Uterus (tissue), 2 donors: ENCODE results near the gene CENPN.

Source experiments
- POLR2A ChIP-seq, 2 donors: fragments of 450-650 bp; IDR thresholded peaks; one replicate each; pipeline ENCODE4 v1.6.1; 2016; ENCODE audit warnings: antibody characterized with exemption in 2 of 2, mild to moderate bottlenecking in 1 of 2, moderate library complexity in 1 of 2
- TF ChIP-seq, protein P1 (sequence below), 4 experiments: fragments of 200-600 bp in 2 of 4; fragments of 450-650 bp in 2 of 4; sonication (generic) in 2 of 4; IDR thresholded peaks; one replicate each; pipeline ENCODE4 v1.5.1; 2016 to 2019; ENCODE audit warnings: antibody characterized with exemption in 4 of 4, mild to moderate bottlenecking in 2 of 4, moderate library complexity in 1 of 4

DNA sequence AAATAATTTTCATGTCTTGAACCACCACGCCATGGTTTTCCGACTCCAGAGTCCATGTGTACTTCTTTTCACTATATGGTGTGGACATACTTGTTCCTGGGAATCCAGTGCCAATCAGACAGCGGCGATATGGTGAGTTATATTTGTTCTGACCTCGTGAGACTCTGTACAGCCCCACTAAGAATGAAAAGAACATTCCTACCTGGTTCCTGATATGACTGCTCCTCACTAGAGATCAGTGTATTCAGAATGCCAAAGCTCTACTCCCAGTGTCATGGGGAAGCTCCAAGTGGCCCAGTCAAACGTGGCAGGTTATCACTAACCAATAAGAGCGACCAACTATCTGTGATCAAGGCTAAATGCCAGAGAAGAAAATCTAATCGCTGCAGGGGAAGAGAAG, 64.0 kb downstream of the CENPN start:
- TF ChIP-seq, protein P1, sequence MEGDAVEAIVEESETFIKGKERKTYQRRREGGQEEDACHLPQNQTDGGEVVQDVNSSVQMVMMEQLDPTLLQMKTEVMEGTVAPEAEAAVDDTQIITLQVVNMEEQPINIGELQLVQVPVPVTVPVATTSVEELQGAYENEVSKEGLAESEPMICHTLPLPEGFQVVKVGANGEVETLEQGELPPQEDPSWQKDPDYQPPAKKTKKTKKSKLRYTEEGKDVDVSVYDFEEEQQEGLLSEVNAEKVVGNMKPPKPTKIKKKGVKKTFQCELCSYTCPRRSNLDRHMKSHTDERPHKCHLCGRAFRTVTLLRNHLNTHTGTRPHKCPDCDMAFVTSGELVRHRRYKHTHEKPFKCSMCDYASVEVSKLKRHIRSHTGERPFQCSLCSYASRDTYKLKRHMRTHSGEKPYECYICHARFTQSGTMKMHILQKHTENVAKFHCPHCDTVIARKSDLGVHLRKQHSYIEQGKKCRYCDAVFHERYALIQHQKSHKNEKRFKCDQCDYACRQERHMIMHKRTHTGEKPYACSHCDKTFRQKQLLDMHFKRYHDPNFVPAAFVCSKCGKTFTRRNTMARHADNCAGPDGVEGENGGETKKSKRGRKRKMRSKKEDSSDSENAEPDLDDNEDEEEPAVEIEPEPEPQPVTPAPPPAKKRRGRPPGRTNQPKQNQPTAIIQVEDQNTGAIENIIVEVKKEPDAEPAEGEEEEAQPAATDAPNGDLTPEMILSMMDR (IDR thresholded peaks at IDR 0.05), result no peak
- no peak for TF ChIP-seq POLR2A (IDR thresholded peaks at IDR 0.05)
